UCSD-AML1 (cell line): ENCODE data around the gene ACHE.

Source experiments
- DNase-seq: peaks from one replicate; lab custom pipeline; 2025; ENCODE audit not compliant: unreplicated experiment; lab: John Stamatoyannopoulos, UW

ACHE gene

GRCh38 chr7:100886142-100886935 is 9.3 kb downstream of the ACHE start:
- no peak for DNase-seq

GRCh38 chr7:100885440-100886141 is 10.1 kb downstream of the ACHE start:
- no peak for DNase-seq

GRCh38 chr7:100884736-100885439 is 10.8 kb downstream of the ACHE start:
- DNase-seq, result no peak

- no peak for DNase-seq
These were observed 12.7 kb downstream of the ACHE start for GRCh38 chr7:100882785-100883526.

GRCh38 chr7:100882201-100882600 is 13.5 kb downstream of the ACHE start:
- DNase-seq, result no peak

- DNase-seq, result no peak
These were observed 14.6 kb downstream of the ACHE start for GRCh38 chr7:100881136-100881535.

GRCh38 chr7:100880645-100881044 is 15.0 kb downstream of the ACHE start:
- DNase-seq, result no peak

GRCh38 chr7:100879685-100880261 is 15.9 kb downstream of the ACHE start:
- no peak for DNase-seq

- no peak for DNase-seq
These were observed 17.0 kb downstream of the ACHE start for GRCh38 chr7:100878685-100879084.

- no peak for DNase-seq
These were observed 17.7 kb downstream of the ACHE start for GRCh38 chr7:100878013-100878412.

GRCh38 chr7:100875356-100875751 is 20.3 kb downstream of the ACHE start:
- DNase-seq, result no peak

GRCh38 chr7:100874577-100875355 is 20.9 kb downstream of the ACHE start, which contains the start of gene SRRT:
Gene SRRT (plus strand): TSS chr7:100875103. CDS start chr7:100875591, 488 bp downstream.
- peak; percentile 90 for DNase-seq

GRCh38 chr7:100874300-100874576 is 21.4 kb downstream of the ACHE start:
- DNase-seq, result no peak

GRCh38 chr7:100873599-100874299 is 21.9 kb downstream of the ACHE start:
- no peak for DNase-seq

- no peak for DNase-seq
These were observed 27.8 kb downstream of the ACHE start for GRCh38 chr7:100867776-100868485.

- DNase-seq, result peak; percentile 67
These were observed 28.5 kb downstream of the ACHE start, which contains the start of gene TRIP6 for GRCh38 chr7:100867040-100867775. Gene TRIP6 (plus strand): TSS chr7:100867387. CDS start chr7:100867498, 111 bp downstream.

- DNase-seq, result no peak
These were observed 29.0 kb downstream of the ACHE start for GRCh38 chr7:100866729-100867039.
